Fibroblast of mammary gland (primary cell): ENCODE results near the gene ADAR.

ENCODE experiments used
- DNase-seq: peaks from one replicate; pipeline ENCODE4 v3.0.0-alpha.2; 2010; ENCODE audit warnings: low read depth
- H3K4me3 ChIP-seq: 2 replicates; pipeline ENCODE4 v1.5.1; 2011; ENCODE audit warnings: low read depth, mild to moderate bottlenecking, low read length, moderate library complexity; ENCODE audit not compliant: control insufficient read depth
- CTCF ChIP-seq: conservative IDR thresholded peaks from 2 replicates; pipeline ENCODE4 v1.5.1; 2011; ENCODE audit warnings: low read depth, low read length, inconsistent platforms; ENCODE audit not compliant: control insufficient read depth, insufficient read depth

Gene ADAR

GRCh38 chr1:154547105-154547732 lies 60.8 kb downstream of the ADAR start:
- no peak for DNase-seq
- H3K4me3 ChIP-seq = no peak overlapping the region
- TF ChIP-seq CTCF = no peak

GRCh38 chr1:154546264-154547063 lies 61.5 kb downstream of the ADAR start:
- peak; percentile 63 for DNase-seq
- peak; percentile 81 for TF ChIP-seq CTCF
- no peak overlapping the region for H3K4me3 ChIP-seq

- no peak for TF ChIP-seq CTCF
- DNase-seq = no peak
- H3K4me3 ChIP-seq = no peak overlapping the region
Observed at GRCh38 chr1:154541231-154541630, 66.8 kb downstream of the ADAR start.

GRCh38 chr1:154539486-154540483 lies 68.2 kb downstream of the ADAR start:
- no peak overlapping the region for H3K4me3 ChIP-seq
- no peak for DNase-seq
- no peak for TF ChIP-seq CTCF

GRCh38 chr1:154536570-154536969 lies 71.4 kb downstream of the ADAR start:
- no peak overlapping the region for H3K4me3 ChIP-seq
- no peak for DNase-seq
- TF ChIP-seq CTCF = no peak
